ENCODE measurements around the gene INSRR. TPM values are rescaled to one million over a fixed set of nuclear protein-coding genes. Genes with fewer than 3 reads are reported as not detected.

The INSRR gene
- total and polyA plus RNA-seq, 9 of the 15 experiments (the other 6 are each of a cell fraction or from before 2014, with no cell fraction given) = 0.03 to 0.18 (median 0.06) TPM; not detected in 3

GRCh38 chr1:156892190-156893047 is 33.5 kb upstream of the INSRR start (continued):
- peak; percentile 90 for TF ChIP-seq REST (IDR thresholded peaks at IDR 0.05; ENCODE audit: borderline replicate concordance)
- TF ChIP-seq REST (CRISPR knock-in tag; IDR thresholded peaks at IDR 0.05; ENCODE audit: low read depth) = no peak
- no peak for TF ChIP-seq POLR2H (tag; IDR thresholded peaks at IDR 0.05; ENCODE audit: low read depth)
- TF ChIP-seq ZEB2 (IDR thresholded peaks at IDR 0.05) = no peak
- TF ChIP-seq BMI1 (IDR thresholded peaks at IDR 0.05; ENCODE audit: low read length) = no peak
- TF ChIP-seq ASH1L (IDR thresholded peaks at IDR 0.05; ENCODE audit: borderline replicate concordance, low read depth, partially characterized antibody) = no peak
- no peak for TF ChIP-seq E2F3 (CRISPR knock-in tag; IDR thresholded peaks at IDR 0.05)
- TF ChIP-seq, protein P1, sequence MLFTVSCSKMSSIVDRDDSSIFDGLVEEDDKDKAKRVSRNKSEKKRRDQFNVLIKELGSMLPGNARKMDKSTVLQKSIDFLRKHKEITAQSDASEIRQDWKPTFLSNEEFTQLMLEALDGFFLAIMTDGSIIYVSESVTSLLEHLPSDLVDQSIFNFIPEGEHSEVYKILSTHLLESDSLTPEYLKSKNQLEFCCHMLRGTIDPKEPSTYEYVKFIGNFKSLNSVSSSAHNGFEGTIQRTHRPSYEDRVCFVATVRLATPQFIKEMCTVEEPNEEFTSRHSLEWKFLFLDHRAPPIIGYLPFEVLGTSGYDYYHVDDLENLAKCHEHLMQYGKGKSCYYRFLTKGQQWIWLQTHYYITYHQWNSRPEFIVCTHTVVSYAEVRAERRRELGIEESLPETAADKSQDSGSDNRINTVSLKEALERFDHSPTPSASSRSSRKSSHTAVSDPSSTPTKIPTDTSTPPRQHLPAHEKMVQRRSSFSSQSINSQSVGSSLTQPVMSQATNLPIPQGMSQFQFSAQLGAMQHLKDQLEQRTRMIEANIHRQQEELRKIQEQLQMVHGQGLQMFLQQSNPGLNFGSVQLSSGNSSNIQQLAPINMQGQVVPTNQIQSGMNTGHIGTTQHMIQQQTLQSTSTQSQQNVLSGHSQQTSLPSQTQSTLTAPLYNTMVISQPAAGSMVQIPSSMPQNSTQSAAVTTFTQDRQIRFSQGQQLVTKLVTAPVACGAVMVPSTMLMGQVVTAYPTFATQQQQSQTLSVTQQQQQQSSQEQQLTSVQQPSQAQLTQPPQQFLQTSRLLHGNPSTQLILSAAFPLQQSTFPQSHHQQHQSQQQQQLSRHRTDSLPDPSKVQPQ (CRISPR knock-in tag; IDR thresholded peaks at IDR 0.05; ENCODE audit: borderline replicate concordance) = no peak
- no peak for TF ChIP-seq MBD2 (IDR thresholded peaks at IDR 0.05; ENCODE audit: borderline replicate concordance, low read depth)
- TF ChIP-seq MTF1 (CRISPR knock-in tag; IDR thresholded peaks at IDR 0.05; ENCODE audit: borderline replicate concordance) = no peak
- TF ChIP-seq AFF1 (IDR thresholded peaks at IDR 0.05; ENCODE audit: low read depth in 1 of 2, partially characterized antibody in 2 of 2) = no peak

All from K562 (cell line).